Midbrain (tissue), 1 donor: ENCODE measurements around the gene CEACAM8.
"Not testable (repeated sequence)": the region's sequence is repeated elsewhere in the genome, so short reads cannot be mapped to it uniquely, and the experiment has no call there.

Experiments
- DNase-seq: peaks from one replicate; lab custom pipeline; 2025; lab: John Stamatoyannopoulos, UW

The CEACAM8 gene

DNA sequence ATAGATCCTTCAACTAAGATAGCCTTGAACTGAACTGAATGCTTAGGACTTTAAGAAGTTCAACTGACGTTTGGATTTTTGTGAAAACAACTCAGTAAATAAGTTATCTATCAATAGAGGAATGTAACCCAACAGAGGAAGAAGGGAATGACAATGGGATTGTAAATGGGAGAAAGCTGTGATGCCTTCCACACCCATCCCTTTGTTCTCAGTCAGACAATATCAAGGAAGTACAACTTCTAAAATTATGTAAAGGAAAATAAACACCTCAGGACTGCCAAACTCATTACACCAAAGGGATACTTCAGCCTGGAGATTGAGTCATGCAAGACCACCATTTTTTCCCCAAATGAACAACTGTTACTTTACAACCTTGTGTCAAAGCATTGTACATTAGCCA is 21.1 kb downstream of the CEACAM8 start:
- DNase-seq = no peak

GRCh38 chr19:42571116-42571515 is 23.6 kb downstream of the CEACAM8 start:
- no peak for DNase-seq

DNA sequence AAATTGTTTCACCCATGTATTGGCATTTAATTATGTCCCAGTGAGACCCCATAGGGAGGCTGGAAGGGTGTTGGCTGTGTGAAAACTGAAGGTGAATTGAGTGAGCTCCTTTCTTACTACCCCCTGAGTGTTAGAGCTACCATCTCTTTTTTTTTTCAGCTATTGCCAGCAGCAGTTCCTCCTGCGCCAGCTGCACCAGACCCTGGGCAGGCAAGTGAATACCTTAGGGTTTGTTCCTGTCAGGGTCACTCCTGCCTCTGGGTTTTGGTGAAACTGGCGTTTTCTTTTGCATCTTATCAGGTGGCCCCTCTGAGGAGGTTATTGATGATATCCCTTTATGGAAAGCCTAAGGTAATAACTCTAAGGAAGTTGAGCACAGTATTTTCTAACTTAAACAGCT is 25.5 kb downstream of the CEACAM8 start:
- no peak for DNase-seq

GRCh38 chr19:42568006-42568405 is 26.7 kb downstream of the CEACAM8 start:
- DNase-seq = peak; percentile 22

- no peak for DNase-seq
Measured at GRCh38 chr19:42567567-42567966, 27.2 kb downstream of the CEACAM8 start.

DNA sequence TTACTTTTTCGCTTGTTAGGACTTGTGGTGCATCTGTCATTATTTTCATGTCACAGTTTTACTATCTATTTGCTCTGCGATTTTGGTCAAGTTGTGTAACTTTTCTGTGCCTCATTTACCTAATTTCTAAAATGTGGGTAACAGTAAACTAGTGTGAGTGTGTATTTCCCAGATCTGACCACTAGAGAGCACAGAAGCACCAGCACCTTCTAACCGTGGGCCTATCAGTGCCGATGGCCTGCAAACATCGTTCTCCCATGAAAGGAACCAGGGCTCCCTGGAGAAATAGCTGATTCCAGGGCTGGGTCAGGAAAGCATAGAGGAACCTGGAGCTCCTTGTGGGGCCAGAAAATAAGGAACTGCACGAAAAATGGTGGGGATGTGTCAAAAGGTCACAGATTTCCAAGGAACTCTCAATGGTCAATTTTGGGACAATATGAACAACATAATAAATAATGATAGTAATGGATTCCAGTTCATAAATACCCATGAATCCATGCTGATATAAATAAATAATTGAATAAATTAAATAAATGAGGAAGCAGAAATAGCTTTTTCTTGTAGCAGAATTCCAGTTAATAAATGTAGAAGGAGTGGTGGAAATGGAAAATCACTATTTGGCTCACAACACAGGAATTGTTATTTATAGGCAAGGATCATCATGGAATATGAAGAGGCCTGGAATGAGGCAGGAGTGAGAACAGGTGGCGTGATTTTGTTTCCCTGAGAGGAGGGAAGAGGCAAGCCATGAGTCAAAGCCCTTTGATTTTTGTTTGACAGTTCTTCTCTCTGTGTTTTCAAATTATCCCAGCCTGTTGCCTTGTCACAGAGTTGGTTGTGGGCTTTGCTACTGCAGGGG is 31.1 kb downstream of the CEACAM8 start:
- peak; percentile 61 for DNase-seq

DNA sequence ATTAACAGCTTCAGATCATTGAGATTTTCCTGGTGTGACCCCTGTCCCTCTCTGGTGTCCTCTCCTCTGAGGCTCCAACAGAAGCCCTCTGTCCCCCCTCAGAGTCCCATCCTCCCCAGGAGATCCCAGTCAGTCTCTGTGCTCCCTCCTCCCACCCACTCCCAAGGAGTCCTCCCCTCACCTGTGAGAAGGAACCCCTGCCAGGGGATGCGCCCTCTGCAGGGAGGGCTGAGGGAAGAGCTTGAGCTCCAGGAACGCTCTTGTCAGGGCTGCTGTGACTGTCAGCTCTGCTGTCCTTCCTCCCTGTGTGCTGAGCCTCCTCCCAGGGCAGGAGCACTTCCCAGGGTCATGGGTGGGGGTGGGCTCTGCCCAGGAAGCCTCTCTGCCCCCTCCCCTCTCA is 33.2 kb downstream of the CEACAM8 start:
- no peak for DNase-seq

GRCh38 chr19:42560731-42561130 is 34.0 kb downstream of the CEACAM8 start:
- no peak for DNase-seq

GRCh38 chr19:42558450-42559150 is 36.1 kb downstream of the CEACAM8 start:
- no peak for DNase-seq

DNA sequence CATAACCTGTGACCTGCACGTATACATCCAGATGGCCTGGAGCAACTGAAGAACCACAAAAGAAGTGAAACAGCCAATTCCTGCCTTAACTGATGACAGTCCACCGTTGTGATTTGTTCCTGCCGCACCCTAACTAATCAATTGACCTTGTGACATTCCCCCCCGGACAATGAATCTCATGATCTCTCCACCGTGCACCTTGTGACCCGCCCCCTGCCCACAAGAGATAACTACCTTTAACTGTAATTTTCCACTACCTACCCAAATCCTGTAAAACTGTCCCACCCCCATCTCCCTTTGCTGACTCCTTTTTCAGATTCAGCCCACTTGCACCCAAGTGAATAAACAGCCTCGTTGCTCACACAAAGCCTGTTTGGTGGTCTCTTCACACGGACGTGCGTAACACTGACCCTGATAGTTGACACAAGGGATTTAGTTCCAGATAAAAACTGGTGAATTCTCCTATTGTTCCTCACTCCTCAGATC is 37.3 kb downstream of the CEACAM8 start:
- not testable (repeated sequence) for DNase-seq

DNA sequence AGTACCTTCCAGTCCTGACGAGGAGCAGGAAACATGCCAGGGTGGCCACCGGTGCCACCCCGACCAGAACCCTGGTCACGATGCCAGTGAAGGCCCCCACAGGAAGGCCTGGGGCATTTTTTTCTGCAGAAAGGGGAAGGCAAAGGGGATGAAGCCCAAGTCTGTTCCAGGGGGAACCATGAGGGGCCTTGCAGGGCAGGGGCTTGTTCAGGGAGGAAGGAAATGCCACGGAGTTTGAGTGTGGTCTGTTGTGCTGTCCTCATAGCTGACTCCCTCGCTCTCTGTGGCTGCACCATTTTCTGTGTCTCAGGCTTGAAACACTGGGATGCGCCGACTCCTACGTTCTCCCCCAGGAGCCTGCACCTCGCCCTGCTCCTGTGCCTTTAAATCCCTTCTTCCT is 38.9 kb downstream of the CEACAM8 start:
- DNase-seq = peak; percentile 48

DNA sequence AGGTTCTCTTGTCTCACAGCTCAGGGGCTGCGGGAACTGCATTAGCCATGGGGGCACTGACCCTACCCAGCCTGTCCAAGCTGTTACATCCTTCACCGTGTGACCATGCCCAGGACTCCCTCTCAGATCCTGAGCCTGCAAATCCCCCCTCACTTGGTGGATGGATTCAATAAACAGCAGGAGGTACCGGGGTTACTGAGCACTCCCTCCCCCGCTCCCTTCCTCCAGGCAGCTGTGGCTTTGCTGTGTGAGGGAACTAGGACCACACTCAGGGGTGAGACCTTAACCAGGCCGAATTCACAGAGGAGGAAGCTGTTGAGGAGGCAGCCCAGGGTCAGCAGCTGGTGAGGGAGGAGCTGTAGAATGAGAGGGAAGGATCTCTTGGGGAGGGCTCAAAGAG is 39.4 kb downstream of the CEACAM8 start:
- peak; percentile 48 for DNase-seq

- no peak for DNase-seq
Measured at GRCh38 chr19:42554046-42554575, 40.6 kb downstream of the CEACAM8 start.

DNA sequence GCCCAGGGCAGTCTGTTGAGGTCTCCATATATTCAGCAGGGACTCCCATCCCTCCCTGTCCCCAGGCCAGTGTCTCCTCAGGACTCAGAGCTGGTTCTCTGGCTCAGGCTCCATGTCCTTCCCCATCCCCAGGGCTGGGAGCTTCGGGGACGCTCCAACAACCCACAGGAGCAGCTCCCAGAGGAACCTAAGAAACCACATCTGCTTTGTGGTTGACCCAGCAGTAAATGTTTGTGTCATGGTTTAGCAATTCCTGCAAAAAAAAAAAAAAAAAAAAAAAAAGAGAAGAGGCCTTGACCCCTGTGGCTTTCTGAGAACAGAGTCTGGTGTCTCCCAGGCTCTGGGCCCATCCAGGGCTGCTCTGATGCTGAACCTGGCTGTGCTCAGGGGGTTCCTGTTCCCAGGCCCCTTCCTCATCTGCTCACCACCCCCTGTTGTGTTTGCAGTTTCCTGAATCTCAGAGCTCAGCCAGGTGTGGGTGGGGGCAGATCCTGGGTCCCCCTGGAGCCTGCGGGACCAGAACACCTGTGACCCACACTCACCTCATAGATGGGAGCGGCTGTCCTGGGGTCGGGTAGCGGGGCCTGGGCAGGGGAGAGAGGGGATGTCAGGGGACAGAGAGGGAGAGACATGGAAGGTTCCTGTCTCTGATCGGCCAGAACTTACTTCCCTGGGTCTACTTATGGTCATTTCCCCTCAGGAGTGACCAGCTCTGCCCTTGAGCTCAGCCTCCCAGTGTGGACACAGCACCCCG is 41.3 kb downstream of the CEACAM8 start:
- DNase-seq = no peak

GRCh38 chr19:42552086-42553065 is 42.3 kb downstream of the CEACAM8 start:
- DNase-seq = no peak

DNA sequence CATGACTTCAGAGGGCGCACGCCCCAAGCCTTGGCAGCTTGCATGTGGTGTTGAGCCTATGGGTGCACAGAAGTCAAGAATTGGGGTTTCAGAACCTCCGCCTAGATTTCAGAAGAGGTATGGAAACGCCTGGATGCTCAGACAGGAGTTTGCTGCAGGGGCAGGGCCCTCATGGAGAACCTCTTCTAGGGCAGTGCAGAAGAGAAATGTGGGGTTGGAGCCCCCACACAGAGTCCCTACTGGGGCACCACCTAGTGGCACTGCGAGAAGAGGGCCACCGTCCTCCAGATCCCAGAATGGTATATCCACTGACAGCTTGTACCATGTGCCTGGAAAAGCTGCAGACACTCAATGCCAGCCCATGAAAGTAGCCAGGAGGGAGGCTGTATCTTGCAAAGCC is 44.2 kb downstream of the CEACAM8 start:
- DNase-seq = not testable (repeated sequence)

GRCh38 chr19:42549067-42549466 is 45.7 kb downstream of the CEACAM8 start:
- DNase-seq = not testable (repeated sequence)

DNA sequence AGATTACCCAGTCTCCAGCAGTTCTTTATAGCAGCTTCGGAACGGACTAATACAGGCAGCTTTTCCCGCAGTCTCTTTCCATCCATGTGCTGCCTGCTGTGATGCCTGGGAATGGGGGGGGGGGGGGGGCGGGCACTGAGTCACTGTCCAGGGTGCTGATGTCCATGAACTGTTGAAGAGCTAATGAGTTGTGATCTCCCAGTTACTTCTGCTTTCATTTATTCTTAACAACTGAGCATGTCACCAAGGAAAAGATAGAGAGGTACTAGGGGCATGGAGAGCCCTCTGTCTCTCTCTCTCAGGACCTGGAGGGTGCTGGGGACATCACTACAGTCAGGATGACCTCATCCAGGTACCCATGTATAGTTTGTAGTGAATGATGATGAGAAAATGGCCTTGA is 46.2 kb downstream of the CEACAM8 start:
- no peak for DNase-seq

DNA sequence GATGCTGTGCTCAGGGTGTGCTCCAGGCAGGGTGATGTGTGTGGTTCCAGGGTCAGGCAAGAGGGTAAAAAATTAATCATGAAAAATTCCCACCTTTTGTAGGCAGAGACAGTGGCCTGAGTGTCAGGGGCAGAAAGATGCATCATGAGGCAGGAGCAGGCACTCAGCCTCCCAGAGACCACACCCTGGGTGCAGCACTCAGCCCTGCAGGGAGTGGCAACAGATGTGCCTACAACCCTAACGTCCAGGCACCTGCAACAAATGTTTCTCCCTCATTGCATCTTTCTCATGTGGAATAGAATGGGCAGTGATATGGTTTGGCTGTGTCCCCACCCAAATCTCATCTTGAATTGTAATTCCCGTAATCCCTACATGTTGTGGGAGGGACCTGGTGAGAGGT is 46.8 kb downstream of the CEACAM8 start:
- no peak for DNase-seq

DNA sequence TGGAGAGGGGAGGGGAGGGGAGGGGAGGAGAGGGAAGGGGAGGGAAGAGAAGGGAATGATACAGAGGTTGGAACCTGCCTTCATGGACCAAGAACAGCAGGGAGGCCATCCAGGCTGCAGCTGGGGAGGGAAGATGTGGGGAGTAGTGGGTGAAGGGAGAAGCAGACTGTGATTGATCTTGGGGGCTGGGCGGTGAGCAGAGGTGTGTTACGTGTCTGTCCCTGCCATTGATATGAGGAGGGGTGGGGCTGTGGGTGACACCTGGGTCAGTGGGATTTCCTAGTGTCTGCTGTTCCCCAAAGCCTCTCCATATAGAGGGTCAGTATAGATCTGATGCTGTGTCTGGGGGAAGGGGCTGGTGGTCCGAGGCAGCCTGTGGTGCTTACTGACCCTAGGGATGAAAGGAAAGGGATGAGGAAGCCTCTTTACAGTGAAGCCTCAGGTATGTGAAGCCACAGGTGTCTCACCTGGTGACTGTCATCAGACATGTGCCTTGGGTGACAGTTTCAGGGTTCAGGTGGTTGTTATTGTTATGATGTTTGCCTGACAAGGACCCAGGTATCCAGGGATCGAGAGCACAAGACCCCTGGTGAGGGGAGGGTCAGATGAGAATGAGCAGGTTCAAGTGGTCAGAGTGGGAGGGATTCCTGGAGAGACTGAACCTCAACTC is 47.8 kb downstream of the CEACAM8 start:
- DNase-seq = no peak
